NCI-H446 treated with DMSO at 0.1 percent for 48 hours (cell line): ENCODE results near the gene SIAH1.
"Not testable (repeated sequence)": the region's sequence is repeated elsewhere in the genome, so short reads cannot be mapped to it uniquely, and the experiment has no call there.

ENCODE experiments used
- DNase-seq: peaks from one replicate; lab custom pipeline; 2025; lab: John Stamatoyannopoulos, UW

Gene SIAH1

GRCh38 chr16:48393485-48394354, 8.5 kb upstream of the SIAH1 start:
- no peak for DNase-seq

- DNase-seq, result no peak
Measured at GRCh38 chr16:48392407-48392806, 7.2 kb upstream of the SIAH1 start.

GRCh38 chr16:48386559-48387312, 1.5 kb upstream of the SIAH1 start:
- no peak for DNase-seq

GRCh38 chr16:48384520-48385252, 527 bp downstream of the SIAH1 start:
- DNase-seq, result no peak

- DNase-seq, result no peak
Measured at GRCh38 chr16:48383877-48384519, 1.2 kb downstream of the SIAH1 start.

GRCh38 chr16:48383009-48383876, 2.0 kb downstream of the SIAH1 start:
- DNase-seq, result no peak

- DNase-seq, result no peak
Measured at GRCh38 chr16:48382131-48382530, 3.1 kb downstream of the SIAH1 start.

GRCh38 chr16:48381201-48381600, 4.0 kb downstream of the SIAH1 start:
- no peak for DNase-seq

- DNase-seq, result no peak
Measured at GRCh38 chr16:48378836-48379235, 6.4 kb downstream of the SIAH1 start.

GRCh38 chr16:48378276-48378675, 6.9 kb downstream of the SIAH1 start:
- no peak for DNase-seq

GRCh38 chr16:48377301-48377700, 7.9 kb downstream of the SIAH1 start:
- DNase-seq, result not testable (repeated sequence)

- no peak for DNase-seq
Measured at GRCh38 chr16:48374255-48374654, 11.0 kb downstream of the SIAH1 start.

GRCh38 chr16:48373258-48374029, 11.8 kb downstream of the SIAH1 start:
- no peak for DNase-seq

- no peak for DNase-seq
Measured at GRCh38 chr16:48372744-48373143, 12.5 kb downstream of the SIAH1 start.

- DNase-seq, result no peak
Measured at GRCh38 chr16:48371393-48371780, 13.8 kb downstream of the SIAH1 start.

- not testable (repeated sequence) for DNase-seq
Measured at GRCh38 chr16:48370668-48371392, 14.4 kb downstream of the SIAH1 start.

- no peak for DNase-seq
Measured at GRCh38 chr16:48370229-48370628, 15.0 kb downstream of the SIAH1 start.

- no peak for DNase-seq
Measured at GRCh38 chr16:48369765-48370164, 15.4 kb downstream of the SIAH1 start.

GRCh38 chr16:48367441-48368049, 17.7 kb downstream of the SIAH1 start:
- DNase-seq, result no peak
